NOMO-1 treated with dmso at 0.1 percent for 144 hours (cell line): ENCODE results near the gene NOA1.

Source experiments
- DNase-seq: peaks from one replicate; lab custom pipeline; 2025; ENCODE audit not compliant: unreplicated experiment; lab: John Stamatoyannopoulos, UW

The NOA1 gene

GRCh38 chr4:56977321-56978012 lies at the start of gene NOA1:
TSS of gene NOA1 (minus strand) at chr4:56977606. CDS start at chr4:56977585, 21 bp downstream.
- peak; percentile 96 for DNase-seq

DNA sequence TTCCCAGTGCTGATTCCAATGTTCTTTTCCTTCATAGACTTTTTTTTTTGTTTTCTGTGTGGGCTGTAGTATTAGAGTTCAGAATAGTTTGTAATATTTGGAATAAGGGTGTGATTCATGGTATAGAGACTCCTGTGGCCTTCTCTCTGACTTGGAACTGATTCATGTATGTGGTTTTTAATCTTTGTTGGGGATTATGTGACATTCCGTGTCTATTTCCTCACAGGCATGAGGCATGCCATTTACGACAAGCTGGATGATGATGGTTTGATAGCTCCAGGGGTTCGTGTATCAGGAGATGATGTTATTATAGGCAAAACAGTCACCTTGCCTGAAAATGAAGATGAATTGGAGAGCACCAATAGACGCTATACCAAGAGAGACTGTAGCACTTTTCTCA lies 45.7 kb upstream of the NOA1 start:
- no peak for DNase-seq

DNA sequence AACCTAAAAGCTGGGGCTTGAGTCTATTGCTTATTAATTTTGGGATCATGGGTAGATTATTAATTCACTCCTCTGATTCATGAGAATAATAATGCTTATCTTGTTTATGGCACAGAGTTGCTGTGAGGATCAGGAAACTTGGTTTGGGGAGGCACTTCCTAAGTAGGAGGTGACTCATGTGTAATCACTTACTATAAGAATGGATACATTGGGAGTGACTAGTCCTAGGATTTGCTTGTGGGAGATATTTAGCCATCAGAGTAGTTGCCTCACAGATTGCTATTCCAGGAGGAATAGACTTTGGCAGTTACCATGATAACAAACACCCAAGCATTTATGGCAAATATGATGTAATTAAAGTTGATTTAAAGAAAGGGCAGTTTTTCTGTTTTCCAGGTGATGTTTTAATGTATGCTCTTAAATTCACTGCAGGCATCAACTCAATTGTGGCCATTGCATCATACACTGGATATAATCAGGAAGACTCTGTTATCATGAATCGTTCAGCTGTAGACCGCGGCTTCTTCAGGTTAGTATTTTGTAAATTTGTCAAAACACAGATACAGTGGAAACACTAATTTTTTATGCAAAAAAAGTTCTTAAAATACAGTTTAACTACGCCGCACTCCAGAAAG lies 43.2 kb upstream of the NOA1 start:
- DNase-seq, result no peak

GRCh38 chr4:57018980-57019379 lies 41.6 kb upstream of the NOA1 start:
- DNase-seq, result no peak

- DNase-seq, result no peak
Measured at GRCh38 chr4:57013543-57014120, 36.2 kb upstream of the NOA1 start.

DNA sequence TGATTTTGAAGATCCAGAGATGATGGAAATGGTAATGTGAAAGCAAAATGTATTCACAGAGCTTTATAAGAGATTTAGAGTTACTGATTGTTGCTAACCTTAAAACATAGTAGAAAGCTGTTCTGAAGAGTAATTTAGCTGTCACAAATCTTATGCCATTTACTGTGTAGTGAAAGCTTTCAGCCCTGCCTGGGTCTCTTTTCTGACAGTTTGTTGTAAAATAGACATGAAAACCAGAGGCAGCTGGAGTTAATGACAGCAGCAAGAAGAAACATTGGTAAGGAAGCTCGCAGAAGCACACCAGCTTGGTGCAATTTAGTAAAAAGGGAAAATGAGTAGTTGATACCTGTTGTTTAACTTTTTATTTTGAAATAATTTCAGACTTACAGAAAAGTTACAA lies 22.3 kb upstream of the NOA1 start:
- DNase-seq, result no peak

- DNase-seq, result no peak
Measured at GRCh38 chr4:56995525-56995924, 18.1 kb upstream of the NOA1 start.

GRCh38 chr4:56990109-56990905 lies 12.9 kb upstream of the NOA1 start:
- DNase-seq, result no peak

DNA sequence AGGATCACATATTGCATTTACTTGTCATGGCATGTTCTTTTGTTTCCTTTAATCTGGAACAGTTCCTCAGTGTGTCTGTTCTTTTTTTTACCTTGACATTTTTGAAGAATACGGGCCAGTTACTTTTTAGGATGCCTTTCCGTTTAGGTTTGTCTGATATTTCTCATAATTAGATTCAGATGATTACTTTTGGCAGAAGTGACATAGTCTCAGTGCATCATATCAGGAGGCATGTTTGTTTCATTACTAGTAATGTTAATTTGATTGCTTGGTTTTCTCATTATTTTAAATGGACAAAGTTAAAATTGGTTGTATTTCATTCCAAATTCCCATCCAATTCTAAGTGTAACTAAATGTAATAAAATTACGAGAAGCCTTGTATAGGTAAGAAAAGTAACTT lies 9.5 kb upstream of the NOA1 start:
- no peak for DNase-seq

DNA sequence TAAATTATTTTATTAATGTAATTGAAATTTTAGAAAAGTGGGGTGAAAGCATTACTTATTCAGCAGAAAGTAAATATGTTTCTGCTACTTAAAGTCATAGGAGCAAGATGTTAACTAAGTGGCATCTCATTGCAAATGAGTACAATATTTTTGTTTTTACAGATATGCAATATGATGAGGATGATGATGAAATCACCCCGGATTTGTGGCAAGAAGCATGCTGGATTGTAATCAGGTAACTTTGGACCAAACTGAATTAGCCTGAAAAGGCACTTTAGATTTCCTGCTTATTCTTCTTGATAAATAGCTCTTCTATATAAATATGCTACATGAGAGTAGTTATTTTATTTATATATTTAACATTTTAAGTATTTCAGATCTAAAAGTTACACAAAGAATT lies 8.8 kb upstream of the NOA1 start:
- DNase-seq, result no peak

DNA sequence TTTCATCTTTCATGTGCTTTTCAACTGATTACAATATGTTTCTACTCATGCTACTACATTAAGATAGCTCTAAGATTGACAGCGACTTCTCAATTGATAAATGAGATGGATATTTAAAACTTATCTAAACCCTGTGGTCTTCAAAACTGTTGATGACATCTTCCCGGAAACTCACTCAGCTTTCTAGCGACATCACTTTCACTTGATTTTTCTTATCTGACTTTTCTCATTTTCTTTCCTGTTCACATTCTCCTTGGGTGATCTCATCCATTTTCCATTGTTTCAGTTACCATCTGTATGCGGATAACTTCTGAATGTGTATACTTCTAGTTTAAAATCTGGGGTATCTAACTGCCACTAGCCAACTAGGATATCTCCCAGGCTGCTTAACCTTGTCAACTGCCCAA lies 4.4 kb upstream of the NOA1 start:
- no peak for DNase-seq

DNA sequence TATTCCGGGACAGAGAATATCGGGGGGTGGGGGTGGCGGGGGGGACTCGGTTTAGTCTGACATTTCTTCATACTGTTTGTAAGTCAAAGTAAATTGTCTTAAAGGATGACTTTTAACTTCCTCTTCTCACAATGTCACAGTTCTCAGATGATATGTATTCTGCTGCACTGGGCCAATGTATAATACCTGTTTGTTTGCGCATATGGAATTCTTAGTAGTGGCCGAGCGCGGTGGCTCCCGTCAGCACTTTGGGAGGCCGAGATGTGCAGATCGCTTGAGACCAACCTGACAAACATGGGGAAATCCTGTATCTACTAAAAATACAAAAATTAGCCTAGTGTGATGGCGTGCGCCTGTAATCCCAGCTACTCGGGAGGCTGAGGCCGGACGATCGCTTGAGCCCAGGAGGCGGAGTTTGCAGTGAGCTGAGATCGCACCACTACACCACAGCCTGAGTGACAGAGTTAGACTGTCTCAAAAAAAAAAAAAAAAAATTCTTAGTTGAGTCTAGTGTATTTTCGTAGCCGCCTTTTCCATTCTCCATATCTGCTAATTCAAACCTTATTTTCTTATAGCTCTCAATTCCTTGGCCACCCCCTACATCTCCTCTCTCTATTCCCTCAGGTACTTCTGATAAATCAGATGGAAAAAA lies 2.1 kb upstream of the NOA1 start:
- no peak for DNase-seq

GRCh38 chr4:56978750-56979303 lies 1.4 kb upstream of the NOA1 start, which contains the start of gene POLR2B:
TSS of gene POLR2B (plus strand) at chr4:56978896. CDS start at chr4:56978986, 90 bp downstream.
- peak; percentile 96 for DNase-seq

DNA sequence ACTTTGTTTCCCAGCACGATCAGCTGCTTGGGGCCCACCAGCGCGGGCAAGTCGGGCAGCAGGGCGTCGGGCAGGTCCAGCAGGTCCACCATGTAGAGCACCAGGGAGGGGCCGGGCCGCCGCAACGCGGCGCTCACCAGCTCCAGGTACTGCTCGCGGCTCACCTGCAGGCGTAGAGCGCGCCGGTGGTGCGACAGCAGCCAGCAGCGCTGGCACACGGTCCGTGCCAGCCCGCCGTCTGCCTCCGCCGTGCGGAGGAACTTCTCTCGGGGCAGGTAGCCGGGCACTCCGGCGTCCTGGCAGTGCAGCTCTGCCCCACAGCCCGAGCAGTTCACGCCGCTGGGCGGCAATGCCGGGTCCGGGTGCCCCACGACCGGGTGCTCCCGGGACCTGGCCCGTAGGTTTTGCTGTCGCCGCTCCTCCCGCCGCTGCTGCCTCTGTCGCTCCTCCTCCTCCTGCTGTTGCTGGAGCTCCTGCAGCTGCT lies 527 bp downstream of the NOA1 start:
- peak; percentile 4 for DNase-seq

- DNase-seq, result no peak
Measured at GRCh38 chr4:56976283-56976836, 1.0 kb downstream of the NOA1 start.

DNA sequence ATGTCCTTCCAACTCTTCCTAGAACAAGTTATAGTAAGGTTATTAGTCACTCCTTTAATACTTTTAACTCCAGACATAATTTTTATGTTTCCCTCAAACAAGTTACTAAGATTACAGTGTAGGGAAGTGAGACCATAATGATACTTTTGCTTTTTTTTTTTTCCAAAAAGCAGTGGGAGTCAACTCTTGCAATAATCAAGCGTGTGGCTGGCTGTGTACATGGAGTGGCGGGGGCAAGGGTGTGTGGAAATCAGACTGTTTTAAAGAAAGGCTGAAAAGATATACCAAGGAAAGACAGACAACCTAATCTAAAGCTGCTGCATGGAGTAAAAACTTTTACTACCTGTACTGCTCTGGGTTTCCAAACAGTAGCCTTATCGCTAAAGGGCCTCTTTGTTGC lies 4.1 kb downstream of the NOA1 start:
- no peak for DNase-seq

DNA sequence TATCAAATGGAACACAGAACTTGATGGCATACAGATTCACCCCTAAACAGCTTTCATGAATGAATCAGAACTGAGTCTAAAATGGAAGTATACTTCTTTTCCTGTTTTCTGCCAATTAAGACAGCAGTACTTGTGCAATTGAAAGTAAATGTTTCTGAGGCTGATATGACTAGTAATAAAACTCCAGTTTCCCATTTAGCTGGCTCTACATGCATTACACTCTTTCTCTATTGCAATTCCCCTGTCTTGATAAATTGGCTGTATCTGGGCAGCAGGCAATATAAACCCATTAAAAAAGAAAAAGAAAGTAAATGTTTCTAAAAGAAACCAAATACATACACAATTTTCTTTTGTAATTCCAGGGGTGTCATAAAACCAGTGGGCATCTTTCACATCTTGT lies 4.6 kb downstream of the NOA1 start:
- DNase-seq, result no peak

GRCh38 chr4:56972389-56972788 lies 5.0 kb downstream of the NOA1 start:
- DNase-seq, result no peak

GRCh38 chr4:56971383-56971782 lies 6.0 kb downstream of the NOA1 start:
- no peak for DNase-seq

DNA sequence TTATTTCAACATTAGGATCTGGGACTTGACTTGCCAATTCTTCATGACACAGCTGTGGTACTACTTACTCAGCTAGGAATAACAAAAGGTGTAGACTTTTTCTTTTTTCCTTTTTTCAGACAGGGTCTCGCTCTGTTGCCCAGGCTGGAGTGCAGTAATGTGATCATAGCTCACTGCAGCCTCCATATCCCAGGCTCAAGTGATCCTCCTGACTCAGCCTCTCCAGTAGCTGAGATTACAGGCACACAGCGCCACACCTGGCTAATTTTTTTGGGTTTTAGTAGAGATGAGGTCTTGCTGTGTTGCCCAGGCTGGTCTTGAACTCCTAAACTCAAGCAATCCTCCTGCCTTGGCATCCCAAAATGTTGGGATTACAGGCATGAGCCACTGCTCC lies 16.3 kb downstream of the NOA1 start:
- DNase-seq, result no peak
